Measurements from ENCODE around the gene ITGB4. TPM values are rescaled to one million over a fixed set of nuclear protein-coding genes. Genes with fewer than 3 reads are reported as not detected.
A peak's percentile ranks its signal among the peaks of the same experiment; 100 is the strongest.
"Not testable (repeated sequence)": the region's sequence is repeated elsewhere in the genome, so short reads cannot be mapped to it uniquely, and the experiment has no call there.

Gene ITGB4
- total RNA-seq, 2 experiments from 2014 or later = 0.64 to 1.4 TPM

DNA sequence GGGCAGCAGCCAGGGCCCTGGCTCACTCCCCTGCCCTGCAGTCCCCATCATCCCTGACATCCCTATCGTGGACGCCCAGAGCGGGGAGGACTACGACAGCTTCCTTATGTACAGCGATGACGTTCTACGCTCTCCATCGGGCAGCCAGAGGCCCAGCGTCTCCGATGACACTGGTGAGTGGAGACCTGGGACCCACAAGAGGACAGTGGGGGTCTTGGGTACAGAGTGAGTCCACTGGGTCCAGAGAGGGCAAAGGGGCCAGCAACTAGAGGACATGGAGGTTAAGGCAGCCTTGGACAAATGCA is 31.1 kb downstream of the ITGB4 start:
- no peaks in the 10 kb centered on the region for H3K36me3 Mint-ChIP-seq
- no peak overlapping the region for H3K27ac Mint-ChIP-seq

DNA sequence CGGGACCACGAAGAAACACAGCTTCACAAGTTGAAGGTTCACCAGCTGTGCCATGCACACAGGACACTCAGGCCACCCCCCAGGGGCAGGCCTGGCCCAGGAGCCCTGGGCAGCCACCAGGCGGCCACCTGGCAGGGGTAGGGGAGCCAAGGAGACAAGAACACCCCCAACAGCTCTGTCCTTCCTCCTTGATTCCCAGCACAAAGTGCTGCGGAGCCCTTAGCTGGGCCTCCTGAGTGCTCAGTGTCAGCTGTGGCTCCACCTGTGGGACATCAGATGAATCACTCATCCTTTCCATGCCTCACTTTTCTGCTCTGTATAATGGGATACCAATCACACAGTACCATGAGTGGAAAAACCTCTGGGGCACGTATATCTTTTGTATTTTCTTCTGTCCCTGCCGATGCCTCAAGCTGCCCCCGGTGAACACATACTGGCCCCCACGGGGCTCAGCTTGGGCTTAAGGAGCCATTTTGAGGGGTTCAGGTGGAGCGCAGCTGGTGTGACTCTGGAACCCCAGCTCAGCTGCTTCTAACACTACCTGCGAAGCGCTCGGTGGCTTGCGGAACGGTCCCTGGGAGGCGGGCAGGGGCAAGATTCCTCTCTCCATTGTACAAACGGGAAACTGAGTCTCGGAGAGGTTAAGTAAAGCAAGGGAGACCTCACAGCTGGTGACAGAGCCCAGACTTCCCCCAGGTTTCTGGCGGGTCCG is 31.7 kb downstream of the ITGB4 start:
- peaks cover 10% of the 10 kb centered on the region for H3K4me1 Mint-ChIP-seq
- H3K9me3 Mint-ChIP-seq = no peaks in the 10 kb centered on the region
- peak overlapping the region; percentile 57 for H3K4me3 Mint-ChIP-seq
- no peak overlapping the region for H3K27ac Mint-ChIP-seq
- no peak for DNase-seq
- H3K36me3 Mint-ChIP-seq = no peaks in the 10 kb centered on the region
- H3K27me3 Mint-ChIP-seq = peaks cover under 1% of the 10 kb centered on the region

More for the DNA sequence above, 31.1 kb downstream of the ITGB4 start:
- no peak for DNase-seq
- Mint-ChIP-seq H3K4me1 (peaks cover 13% of the 10 kb centered on the region), H3K9me3 (no peaks in the 10 kb centered on the region), H3K4me3 (no peak overlapping the region), H3K27me3 (peaks cover 4% of the 10 kb centered on the region)

DNA sequence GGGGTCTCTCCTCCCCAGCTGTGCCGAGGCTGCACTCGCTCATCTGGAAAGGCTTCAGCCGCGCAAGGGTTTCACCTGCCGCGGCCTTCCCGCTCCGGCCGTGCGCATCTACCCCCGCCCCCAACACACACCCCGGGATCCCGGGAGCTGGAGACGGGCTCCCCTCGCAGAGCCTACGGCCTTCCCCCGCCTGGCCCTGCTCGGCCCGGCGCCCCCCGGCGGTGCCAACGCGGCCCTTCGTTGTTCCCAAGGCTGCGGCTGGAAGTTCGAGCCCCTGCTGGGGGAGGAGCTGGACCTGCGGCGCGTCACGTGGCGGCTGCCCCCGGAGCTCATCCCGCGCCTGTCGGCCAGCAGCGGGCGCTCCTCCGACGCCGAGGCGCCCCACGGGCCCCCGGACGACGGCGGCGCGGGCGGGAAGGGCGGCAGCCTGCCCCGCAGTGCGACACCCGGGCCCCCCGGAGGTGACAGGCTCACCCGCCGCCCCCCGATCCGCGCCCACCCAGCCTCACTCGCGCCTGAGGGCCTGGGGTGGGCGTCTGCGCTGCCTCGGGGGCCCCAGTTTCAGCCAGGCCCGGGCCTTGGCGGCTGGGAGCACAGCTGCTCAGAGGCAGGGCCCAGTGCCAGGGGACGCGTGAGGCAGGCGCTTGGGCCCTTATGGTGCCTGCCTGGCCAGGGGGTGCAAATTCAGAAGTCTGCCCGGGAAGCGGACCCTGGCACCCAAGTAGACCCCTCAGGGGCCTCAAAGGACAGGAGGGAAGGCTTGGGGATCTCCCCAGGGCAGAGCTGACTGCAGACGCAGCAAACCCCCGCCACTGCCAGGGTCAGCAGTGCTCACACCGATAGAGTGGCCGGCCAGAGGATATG is 32.5 kb downstream of the ITGB4 start:
- no peaks in the 10 kb centered on the region for H3K9me3 Mint-ChIP-seq
- H3K27ac Mint-ChIP-seq = no peak overlapping the region
- no peaks in the 10 kb centered on the region for H3K36me3 Mint-ChIP-seq
- H3K4me1 Mint-ChIP-seq = peaks cover 10% of the 10 kb centered on the region
- peak overlapping the region; percentile 57 for H3K4me3 Mint-ChIP-seq
- no peaks in the 10 kb centered on the region for H3K27me3 Mint-ChIP-seq
- DNase-seq = peak; percentile 85

DNA sequence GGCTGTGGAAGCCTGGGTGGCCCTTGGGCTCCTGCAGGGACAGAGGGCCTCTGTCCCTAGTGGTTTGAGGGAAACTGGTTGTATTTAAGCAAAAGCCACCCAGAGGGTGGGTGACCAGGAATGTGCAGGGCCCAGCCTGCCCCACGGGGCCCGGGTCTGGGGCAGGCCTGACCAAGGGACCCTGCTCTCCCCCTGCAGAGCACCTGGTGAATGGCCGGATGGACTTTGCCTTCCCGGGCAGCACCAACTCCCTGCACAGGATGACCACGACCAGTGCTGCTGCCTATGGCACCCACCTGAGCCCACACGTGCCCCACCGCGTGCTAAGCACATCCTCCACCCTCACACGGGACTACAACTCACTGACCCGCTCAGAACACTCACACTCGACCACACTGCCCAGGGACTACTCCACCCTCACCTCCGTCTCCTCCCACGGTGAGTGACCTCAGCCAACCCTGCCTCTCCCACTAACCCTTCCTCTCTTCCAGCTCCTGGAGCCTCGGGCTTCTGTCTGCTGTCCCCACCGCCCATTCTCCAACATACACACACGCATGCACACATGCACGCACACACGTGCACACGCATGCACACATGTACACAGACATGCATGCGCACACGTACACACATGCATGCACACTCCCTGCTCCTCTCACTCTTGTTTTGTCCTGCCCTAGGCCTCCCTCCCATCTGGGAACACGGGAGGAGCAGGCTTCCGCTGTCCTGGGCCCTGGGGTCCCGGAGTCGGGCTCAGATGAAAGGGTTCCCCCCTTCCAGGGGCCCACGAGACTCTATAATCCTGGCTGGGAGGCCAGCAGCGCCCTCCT is 33.3 kb downstream of the ITGB4 start:
- peaks cover 10% of the 10 kb centered on the region for H3K4me1 Mint-ChIP-seq
- no peaks in the 10 kb centered on the region for H3K9me3 Mint-ChIP-seq
- H3K36me3 Mint-ChIP-seq = no peaks in the 10 kb centered on the region
- H3K4me3 Mint-ChIP-seq = peak overlapping the region; percentile 40
- no peaks in the 10 kb centered on the region for H3K27me3 Mint-ChIP-seq
- H3K27ac Mint-ChIP-seq = no peak overlapping the region
- DNase-seq = no peak

DNA sequence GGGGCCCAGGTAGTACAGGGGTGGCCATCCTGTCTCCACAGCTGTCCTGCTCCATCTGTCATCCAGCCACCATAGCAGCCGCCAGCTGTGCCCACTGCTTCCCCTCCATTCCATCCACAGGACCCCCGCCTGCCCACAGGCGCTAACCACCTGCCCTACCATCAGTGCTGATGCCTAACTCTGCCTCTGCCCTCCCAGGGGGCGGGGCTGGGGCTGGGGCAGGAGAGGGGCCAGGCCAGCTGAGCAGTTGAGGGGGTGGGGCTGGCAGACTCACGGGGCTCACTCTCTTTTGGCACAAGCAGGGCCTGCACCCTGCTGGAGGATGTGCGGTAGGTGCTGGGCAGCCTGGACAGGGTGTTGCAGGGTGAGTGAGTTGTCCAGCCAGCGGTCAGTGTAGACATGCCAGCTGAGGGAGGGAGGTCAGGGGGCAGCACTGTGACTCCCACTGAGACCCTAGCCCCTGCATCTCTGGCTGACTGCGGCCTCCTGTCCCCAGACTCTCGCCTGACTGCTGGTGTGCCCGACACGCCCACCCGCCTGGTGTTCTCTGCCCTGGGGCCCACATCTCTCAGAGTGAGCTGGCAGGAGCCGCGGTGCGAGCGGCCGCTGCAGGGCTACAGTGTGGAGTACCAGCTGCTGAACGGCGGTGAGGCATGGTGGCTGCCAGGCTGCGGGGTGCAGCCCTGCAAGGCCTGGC is 34.1 kb downstream of the ITGB4 start:
- no peaks in the 10 kb centered on the region for H3K9me3 Mint-ChIP-seq
- H3K4me1 Mint-ChIP-seq = peaks cover 7% of the 10 kb centered on the region
- H3K36me3 Mint-ChIP-seq = no peaks in the 10 kb centered on the region
- DNase-seq = no peak
- no peaks in the 10 kb centered on the region for H3K27me3 Mint-ChIP-seq
- H3K27ac Mint-ChIP-seq = no peak overlapping the region
- peak overlapping the region; percentile 40 for H3K4me3 Mint-ChIP-seq

DNA sequence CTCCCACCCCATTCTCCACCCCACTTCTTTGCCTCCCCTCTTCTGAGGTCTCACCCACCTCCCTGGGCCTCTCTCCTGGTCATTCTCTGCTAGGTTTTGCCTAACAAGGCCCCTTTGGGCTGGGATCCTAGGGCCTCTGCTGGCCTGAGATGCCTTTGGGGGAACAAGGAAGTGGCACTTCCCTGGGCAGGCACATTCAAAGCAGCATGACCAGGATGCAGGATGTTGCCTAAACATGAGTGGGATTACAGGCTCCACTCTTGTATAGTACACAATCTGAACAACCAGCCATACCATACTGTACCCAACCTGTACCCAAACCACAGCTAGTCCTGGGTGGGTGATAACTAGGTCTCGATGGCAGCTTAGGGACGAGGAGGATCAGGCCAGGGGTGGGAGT is 34.7 kb downstream of the ITGB4 start:
- H3K36me3 Mint-ChIP-seq = no peaks in the 10 kb centered on the region
- peaks cover 7% of the 10 kb centered on the region for H3K4me1 Mint-ChIP-seq
- H3K27me3 Mint-ChIP-seq = no peaks in the 10 kb centered on the region
- no peaks in the 10 kb centered on the region for H3K9me3 Mint-ChIP-seq
- no peak overlapping the region for H3K4me3 Mint-ChIP-seq
- no peak for DNase-seq
- no peak overlapping the region for H3K27ac Mint-ChIP-seq

DNA sequence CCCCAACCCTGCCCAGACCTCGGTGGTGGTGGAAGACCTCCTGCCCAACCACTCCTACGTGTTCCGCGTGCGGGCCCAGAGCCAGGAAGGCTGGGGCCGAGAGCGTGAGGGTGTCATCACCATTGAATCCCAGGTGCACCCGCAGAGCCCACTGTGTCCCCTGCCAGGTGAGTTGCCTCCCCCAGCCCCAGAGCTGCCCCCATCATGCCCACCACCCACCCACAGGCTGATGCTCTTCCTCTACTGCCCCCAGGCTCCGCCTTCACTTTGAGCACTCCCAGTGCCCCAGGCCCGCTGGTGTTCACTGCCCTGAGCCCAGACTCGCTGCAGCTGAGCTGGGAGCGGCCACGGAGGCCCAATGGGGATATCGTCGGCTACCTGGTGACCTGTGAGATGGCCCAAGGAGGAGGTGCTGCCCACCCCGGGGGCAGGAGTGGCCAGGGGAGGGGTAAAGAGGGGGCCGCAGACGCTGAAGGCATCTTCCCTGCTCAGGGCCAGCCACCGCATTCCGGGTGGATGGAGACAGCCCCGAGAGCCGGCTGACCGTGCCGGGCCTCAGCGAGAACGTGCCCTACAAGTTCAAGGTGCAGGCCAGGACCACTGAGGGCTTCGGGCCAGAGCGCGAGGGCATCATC is 35.3 kb downstream of the ITGB4 start:
- Mint-ChIP-seq H3K36me3 (no peaks in the 10 kb centered on the region), H3K27ac (no peak overlapping the region), H3K27me3 (no peaks in the 10 kb centered on the region), H3K4me1 (peaks cover 7% of the 10 kb centered on the region), H3K4me3 (no peak overlapping the region), H3K9me3 (no peaks in the 10 kb centered on the region)
- no peak for DNase-seq

DNA sequence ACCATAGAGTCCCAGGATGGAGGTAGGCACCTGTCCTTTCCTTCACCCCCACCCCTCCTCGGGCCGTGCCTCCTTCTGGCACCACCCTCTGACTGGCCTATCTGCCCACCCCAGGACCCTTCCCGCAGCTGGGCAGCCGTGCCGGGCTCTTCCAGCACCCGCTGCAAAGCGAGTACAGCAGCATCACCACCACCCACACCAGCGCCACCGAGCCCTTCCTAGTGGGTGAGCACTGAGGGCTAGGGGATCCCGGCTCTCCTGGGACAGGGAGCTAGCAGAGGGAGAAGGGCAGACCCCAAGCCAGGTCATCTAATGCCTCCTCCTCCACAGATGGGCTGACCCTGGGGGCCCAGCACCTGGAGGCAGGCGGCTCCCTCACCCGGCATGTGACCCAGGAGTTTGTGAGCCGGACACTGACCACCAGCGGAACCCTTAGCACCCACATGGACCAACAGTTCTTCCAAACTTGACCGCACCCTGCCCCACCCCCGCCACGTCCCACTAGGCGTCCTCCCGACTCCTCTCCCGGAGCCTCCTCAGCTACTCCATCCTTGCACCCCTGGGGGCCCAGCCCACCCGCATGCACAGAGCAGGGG is 35.9 kb downstream of the ITGB4 start:
- no peak overlapping the region for H3K4me3 Mint-ChIP-seq
- H3K27ac Mint-ChIP-seq = no peak overlapping the region
- H3K27me3 Mint-ChIP-seq = no peaks in the 10 kb centered on the region
- peaks cover 7% of the 10 kb centered on the region for H3K4me1 Mint-ChIP-seq
- no peak for DNase-seq
- no peaks in the 10 kb centered on the region for H3K36me3 Mint-ChIP-seq
- no peaks in the 10 kb centered on the region for H3K9me3 Mint-ChIP-seq

DNA sequence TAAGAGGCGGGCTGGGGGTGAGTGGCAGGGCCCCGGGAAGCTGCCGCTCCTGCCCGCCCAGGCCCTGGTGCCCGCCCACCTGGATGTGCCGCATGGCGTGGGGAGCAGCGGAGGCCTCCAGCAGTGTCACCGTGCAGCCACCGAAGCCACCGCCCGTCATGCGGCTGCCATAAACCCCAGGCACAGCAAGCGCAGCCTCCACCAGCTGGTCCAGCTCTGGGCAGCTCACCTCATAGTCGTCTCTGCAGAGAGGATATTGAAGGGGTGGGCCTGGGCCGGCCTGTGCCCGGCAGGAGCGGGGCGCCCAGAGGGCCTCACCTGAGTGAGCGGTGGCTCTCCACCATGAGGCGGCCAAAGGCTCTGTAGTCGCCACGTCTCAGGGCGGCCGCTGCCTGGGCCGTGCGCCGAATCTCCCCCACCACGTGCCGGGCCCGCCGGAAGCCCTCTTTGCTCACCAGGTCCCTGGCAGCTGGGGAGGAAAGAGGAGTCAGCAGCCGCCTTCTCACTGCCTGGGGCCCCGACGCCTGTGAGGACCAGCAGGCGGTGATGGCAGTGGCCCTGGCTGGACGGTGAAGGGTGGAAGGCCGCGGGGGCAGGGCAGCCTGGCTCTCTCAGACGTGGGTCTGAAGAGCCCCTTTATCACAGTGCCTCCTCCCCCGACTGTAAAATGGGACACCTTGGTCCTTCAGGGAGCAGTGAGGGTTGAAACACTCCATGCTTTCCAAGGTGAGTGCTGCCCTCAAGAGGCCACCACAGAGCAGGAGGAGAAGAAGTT is 37.1 kb downstream of the ITGB4 start:
- no peaks in the 10 kb centered on the region for H3K27me3 Mint-ChIP-seq
- H3K27ac Mint-ChIP-seq = no peak overlapping the region
- DNase-seq = no peak
- H3K4me3 Mint-ChIP-seq = no peak overlapping the region
- no peaks in the 10 kb centered on the region for H3K9me3 Mint-ChIP-seq
- H3K36me3 Mint-ChIP-seq = peaks cover 2% of the 10 kb centered on the region
- H3K4me1 Mint-ChIP-seq = peaks cover 5% of the 10 kb centered on the region

DNA sequence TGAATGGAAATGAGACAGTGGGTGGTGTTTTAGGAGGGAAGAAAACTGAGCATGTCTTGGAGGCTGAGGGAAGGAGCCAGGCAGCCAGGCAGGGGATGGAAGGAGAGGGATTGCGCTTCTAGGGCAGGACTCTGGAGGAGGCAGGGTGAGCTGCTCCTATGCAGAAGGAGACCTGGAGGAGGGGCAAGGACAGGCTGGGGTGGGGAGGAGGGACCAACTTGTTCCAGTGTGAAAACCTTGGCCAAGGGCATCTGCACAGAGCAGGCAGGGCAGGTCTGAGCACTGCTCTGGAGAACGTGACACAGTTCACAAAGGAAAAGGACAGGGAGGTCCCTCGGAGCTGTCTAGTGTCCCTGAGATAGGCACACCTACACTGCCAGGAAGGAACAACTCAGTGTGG is 38.2 kb downstream of the ITGB4 start:
- no peak overlapping the region for H3K27ac Mint-ChIP-seq
- peaks cover 10% of the 10 kb centered on the region for H3K4me1 Mint-ChIP-seq
- no peaks in the 10 kb centered on the region for H3K27me3 Mint-ChIP-seq
- no peak for DNase-seq
- no peak overlapping the region for H3K4me3 Mint-ChIP-seq
- H3K36me3 Mint-ChIP-seq = peaks cover 2% of the 10 kb centered on the region
- H3K9me3 Mint-ChIP-seq = no peaks in the 10 kb centered on the region

DNA sequence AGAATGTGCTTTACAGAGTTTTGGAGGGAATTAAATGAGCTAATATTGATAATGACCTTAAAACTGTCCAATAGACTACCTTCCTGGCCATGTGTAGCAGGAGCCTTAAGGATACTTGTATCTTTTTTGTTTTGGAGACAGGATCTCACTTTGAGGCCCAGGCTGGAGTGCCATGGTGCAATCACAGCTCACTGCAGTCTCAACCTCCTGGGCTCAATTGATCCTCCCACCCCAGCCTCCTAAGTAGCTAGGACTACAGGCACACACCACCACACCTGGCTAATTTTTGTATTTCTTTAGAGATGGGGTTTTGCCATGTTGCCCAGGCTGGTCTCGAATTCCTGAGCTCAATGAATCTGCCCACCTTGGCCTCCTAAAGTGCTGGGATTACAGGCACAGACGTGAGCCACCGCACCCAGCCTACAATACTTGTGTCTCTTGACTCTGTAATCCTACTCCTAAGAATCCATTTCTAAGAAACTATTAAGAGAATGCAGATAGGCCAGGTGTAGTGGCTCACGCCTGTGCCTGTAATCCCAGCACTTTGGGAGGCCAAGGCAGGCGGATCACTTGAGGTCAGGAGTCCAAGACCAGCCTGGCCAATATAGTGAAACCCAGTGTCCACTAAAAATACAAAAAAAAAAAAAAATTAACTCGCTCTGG is 38.9 kb downstream of the ITGB4 start:
- not testable (repeated sequence) for H3K4me3 Mint-ChIP-seq, DNase-seq, H3K36me3 Mint-ChIP-seq, H3K27me3 Mint-ChIP-seq, H3K4me1 Mint-ChIP-seq, H3K9me3 Mint-ChIP-seq, H3K27ac Mint-ChIP-seq

DNA sequence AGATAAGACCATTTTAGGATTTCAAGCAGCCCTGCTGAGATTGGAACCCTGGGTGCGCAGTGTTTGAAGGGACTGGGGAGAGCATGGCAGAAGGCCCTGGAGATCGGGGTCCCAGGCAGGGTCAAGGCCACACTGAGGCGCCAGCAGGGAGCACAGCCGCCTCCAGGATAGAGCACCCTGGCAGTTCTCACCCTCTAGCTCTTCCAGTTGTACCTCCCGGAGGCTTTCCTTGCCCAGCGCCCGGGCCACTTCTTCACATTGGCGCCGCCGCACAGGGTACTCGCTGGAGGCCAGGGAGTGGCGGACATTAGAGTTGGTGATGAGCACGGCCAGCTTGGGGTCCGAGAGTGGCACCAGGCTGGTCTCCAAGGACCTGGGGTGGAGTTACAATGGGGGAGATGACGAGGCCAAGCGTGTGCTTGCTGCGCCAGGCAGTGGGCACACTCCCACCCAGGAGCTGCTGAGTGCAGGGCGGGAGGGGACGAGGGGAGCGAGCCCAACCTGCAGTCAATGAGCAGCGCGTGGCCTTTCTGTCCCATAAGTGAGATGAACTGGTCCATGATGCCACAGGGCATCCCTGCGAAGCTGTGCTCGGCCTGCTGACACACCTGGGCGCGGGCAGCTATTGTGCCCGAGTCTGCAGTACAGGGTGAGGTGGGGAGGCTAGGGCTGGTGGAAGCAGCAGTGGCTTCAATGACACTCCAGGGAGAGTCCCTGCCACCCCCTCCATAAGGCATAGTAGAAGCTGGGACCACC is 41.4 kb downstream of the ITGB4 start:
- peaks cover 5% of the 10 kb centered on the region for H3K4me1 Mint-ChIP-seq
- H3K27ac Mint-ChIP-seq = no peak overlapping the region
- peaks cover 2% of the 10 kb centered on the region for H3K36me3 Mint-ChIP-seq
- no peaks in the 10 kb centered on the region for H3K9me3 Mint-ChIP-seq
- no peaks in the 10 kb centered on the region for H3K27me3 Mint-ChIP-seq
- H3K4me3 Mint-ChIP-seq = no peak overlapping the region
- DNase-seq = no peak

DNA sequence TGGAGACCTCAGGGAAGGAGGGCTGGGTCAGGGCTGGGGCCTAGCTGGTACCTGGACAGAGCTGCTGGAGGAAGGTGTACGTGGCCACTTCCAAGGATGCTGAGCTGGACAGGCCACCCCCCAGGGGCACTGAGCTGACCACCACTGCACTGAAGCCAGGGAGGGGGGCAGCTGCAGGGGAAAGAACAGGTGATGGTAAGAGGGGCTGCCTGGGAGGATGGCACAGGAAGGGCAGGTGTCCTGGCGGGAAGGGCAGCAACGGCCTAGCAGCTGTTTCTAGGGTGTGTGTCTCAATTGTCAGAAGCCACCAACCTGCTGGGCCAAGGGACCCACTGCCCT is 42.0 kb downstream of the ITGB4 start:
- DNase-seq = no peak
- H3K27me3 Mint-ChIP-seq = no peaks in the 10 kb centered on the region
- no peaks in the 10 kb centered on the region for H3K9me3 Mint-ChIP-seq
- no peak overlapping the region for H3K27ac Mint-ChIP-seq
- peaks cover 5% of the 10 kb centered on the region for H3K4me1 Mint-ChIP-seq
- no peak overlapping the region for H3K4me3 Mint-ChIP-seq
- peaks cover 2% of the 10 kb centered on the region for H3K36me3 Mint-ChIP-seq

All from activated naive CD8-positive, alpha-beta T cell treated with anti-CD3 and anti-CD28 coated beads for 36 hours (primary cell).